A549 (cell line): ENCODE measurements around the gene CDYL. TPM values are rescaled to one million over a fixed set of nuclear protein-coding genes. Genes with fewer than 3 reads are reported as not detected.

Experiments used
- ATAC-seq, 2 experiments: fragments of 200-7000 bp in 1 of 2; fragments of >200 bp in 1 of 2; cut with Nextera tagmentation in 1 of 2; cut with Tn5 transposase in 1 of 2; 3 replicates each; pipeline versions ENCODE4 v1.8.0 to v1.9.1; 2018 to 2020; ENCODE audit warnings: mild to moderate bottlenecking in 1 of 2, moderate library complexity in 1 of 2
- CTCF ChIA-PET: fragments of 300-600 bp; sonication (Branson Sonifier 250); formaldehyde crosslinking; extraction: SDS; loops from one replicate; lab custom pipeline; 2021; ENCODE audit warnings: antibody characterized with exemption, inconsistent platforms; lab: Yijun Ruan, JAX
- POLR2A ChIA-PET: fragments of 350-600 bp; formaldehyde crosslinking; extraction: SDS; loops from one replicate; lab custom pipeline; 2021; ENCODE audit warnings: antibody characterized with exemption, inconsistent platforms; lab: Yijun Ruan, JAX
- DNase-seq, 2 experiments: peaks; one replicate each; pipeline versions ENCODE4 v3.0.0 to v3.0.0-alpha.2; 2011 to 2016; ENCODE audit warnings: low read depth in 1 of 2, low spot score in 1 of 2
- FAIRE-seq: peaks from 2 replicates; lab custom pipeline; 2011; peaks lifted over from hg19 to GRCh38; lab: Jason Lieb, UNC
- H3K27ac ChIP-seq, 2 experiments: fragments of >200 bp; sonication (Bioruptor Twin); formaldehyde crosslinking; 3 replicates each; pipeline ENCODE4 v1.5.1; 2016 to 2017
- H3K4me1 ChIP-seq: fragments of >200 bp; sonication (Bioruptor Twin); formaldehyde crosslinking; 3 replicates; pipeline ENCODE4 v1.6.1; 2016
- H3K4me2 ChIP-seq: fragments of >200 bp; sonication (Bioruptor Twin); formaldehyde crosslinking; 3 replicates; pipeline ENCODE4 v1.6.1; 2016
- H3K4me3 ChIP-seq: fragments of >200 bp; sonication (Bioruptor Twin); formaldehyde crosslinking; 3 replicates; pipeline ENCODE4 v1.5.1; 2016
- H3K9me3 ChIP-seq: fragments of >200 bp; sonication (Bioruptor Twin); formaldehyde crosslinking; 3 replicates; pipeline ENCODE4 v1.6.1; 2016
- BHLHE40 ChIP-seq: IDR thresholded peaks from 2 replicates; pipeline ENCODE4 v1.6.1; 2012; ENCODE audit warnings: low read depth, low read length, inconsistent platforms
- CBX2 ChIP-seq: fragments of 200-600 bp; sonication (generic); IDR thresholded peaks from 2 replicates; pipeline ENCODE4 v1.6.1; 2016; ENCODE audit warnings: low read depth, mild to moderate bottlenecking, borderline replicate concordance
- CBX8 ChIP-seq: fragments of 200-600 bp; sonication (generic); IDR thresholded peaks from 2 replicates; pipeline ENCODE4 v1.6.1; 2016
- FOSB ChIP-seq: fragments of 250-450 bp; sonication (Bioruptor Pico); IDR thresholded peaks from 2 replicates; pipeline ENCODE4 v1.5.0; 2020; ENCODE audit warnings: mild to moderate bottlenecking, moderate library complexity
- HDAC2 ChIP-seq: fragments of 200-600 bp; sonication (generic); IDR thresholded peaks from 2 replicates; pipeline ENCODE4 v1.6.1; 2016
- HOXA7 ChIP-seq: fragments of 250-450 bp; sonication (Bioruptor Pico); IDR thresholded peaks from 2 replicates; pipeline ENCODE4 v1.5.0; 2020; ENCODE audit warnings: mild to moderate bottlenecking, moderate library complexity
- JUN ChIP-seq, 2 experiments: fragments of >200 bp; sonication (Bioruptor Twin); formaldehyde crosslinking; IDR thresholded peaks; 2 replicates in 1 of 2; 3 replicates in 1 of 2; pipeline ENCODE4 v1.6.1; 2016 to 2017
- MAFK ChIP-seq: fragments of 450-650 bp; IDR thresholded peaks from 2 replicates; pipeline ENCODE4 v1.6.1; 2014; ENCODE audit not compliant: partially characterized antibody
- MYC ChIP-seq: IDR thresholded peaks from 2 replicates; pipeline ENCODE4 v1.6.1; 2012; ENCODE audit warnings: mild to moderate bottlenecking, inconsistent platforms, low read length, improper control_type of control experiment, borderline replicate concordance
- NFE2L2 ChIP-seq: fragments of 150-350 bp; conservative IDR thresholded peaks from 2 replicates; pipeline ENCODE4 v1.6.1; 2014; ENCODE audit warnings: low read length
- RFX5 ChIP-seq: fragments of 450-650 bp; IDR thresholded peaks from 2 replicates; pipeline ENCODE4 v1.7.1; 2014; ENCODE audit warnings: antibody characterized with exemption, mild to moderate bottlenecking, moderate library complexity
- SREBF2 ChIP-seq: fragments of 450-650 bp; IDR thresholded peaks from 2 replicates; pipeline ENCODE4 v1.6.1; 2014; ENCODE audit warnings: mild to moderate bottlenecking, moderate library complexity
- ZNF302 ChIP-seq: fragments of 250-450 bp; sonication (Bioruptor Pico); IDR thresholded peaks from 2 replicates; pipeline ENCODE4 v1.9.0; 2021; ENCODE audit warnings: inconsistent platforms, mild to moderate bottlenecking, moderate library complexity
- WGBS: methylation state at CpG from one replicate; pipeline ENCODE4 v1.1.6; 2017; ENCODE audit errors: missing lambda C conversion rate; 5-methylcytosine and 5-hydroxymethylcytosine counted together
- polyA plus RNA-seq, 4 experiments: library from polyadenylated mRNA; depleted of rRNA in 3 of 4; stranded (reverse); fragments of >200 nt; fragmentation: RNase III in 1 of 4; extraction: RNeasy Plus Mini Kit Qiagen cat#74134 plus additional on column Dnase treatment in 1 of 4; gene quantifications; 2 replicates in 3 of 4; 3 replicates in 1 of 4; pipeline ENCODE4 v1.2.3, GENCODE V29; 2011 to 2017
- TF ChIP-seq, protein P1 (sequence below): fragments of 450-650 bp; IDR thresholded peaks from 2 replicates; pipeline ENCODE4 v1.6.1; 2014; ENCODE audit warnings: antibody characterized with exemption
- TF ChIP-seq, protein P2 (sequence below): IDR thresholded peaks from 2 replicates; pipeline ENCODE4 v1.6.1; 2012
- TF ChIP-seq, protein P3 (sequence below): IDR thresholded peaks from 2 replicates; pipeline ENCODE4 v1.6.1; 2012

CDYL gene
- polyA plus RNA-seq, 2 of the 4 experiments (the other 2 are of a cell fraction), result 18.6 to 42.7 TPM

DNA sequence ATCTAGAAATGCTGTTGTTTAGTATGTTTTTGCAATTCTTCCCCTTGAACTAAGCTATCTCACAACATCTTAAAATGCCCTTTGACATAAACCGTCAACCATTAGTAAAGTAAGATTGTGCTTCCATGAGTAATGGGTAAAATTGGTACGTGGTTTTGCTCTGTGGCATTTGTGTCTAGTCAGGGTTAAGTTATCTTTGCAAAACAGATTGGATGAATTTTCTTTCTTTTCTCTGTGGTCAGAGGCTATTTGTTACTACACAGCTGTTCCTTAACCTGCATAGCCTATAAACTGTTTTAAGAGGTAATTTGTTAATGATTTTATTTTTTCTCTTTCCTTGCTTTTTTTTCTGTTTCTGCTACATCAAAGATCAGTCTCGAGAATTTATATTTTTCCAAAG lies 152.2 kb downstream of the CDYL start:
- H3K9me3 ChIP-seq, result no peaks in the 10 kb centered on the region
- TF ChIP-seq NFE2L2 (no peak), MYC (no peak), BHLHE40 (no peak), HOXA7 (CRISPR knock-in tag) (no peak)
- TF ChIP-seq, all 56 proteins: peak for 0
- H3K4me2 ChIP-seq, result no peak overlapping the region
- CTCF ChIA-PET, result no interaction called here
- no peak for DNase-seq
- 94% methylated on average over 3 of the region's 3 CpGs for WGBS
- H3K4me1 ChIP-seq, result peaks cover 25% of the 10 kb centered on the region
- no peak overlapping the region for H3K4me3 ChIP-seq
- no peak for ATAC-seq
- POLR2A ChIA-PET, result no interaction called here
- FAIRE-seq, result no peak
- no peak overlapping the region for H3K27ac ChIP-seq

DNA sequence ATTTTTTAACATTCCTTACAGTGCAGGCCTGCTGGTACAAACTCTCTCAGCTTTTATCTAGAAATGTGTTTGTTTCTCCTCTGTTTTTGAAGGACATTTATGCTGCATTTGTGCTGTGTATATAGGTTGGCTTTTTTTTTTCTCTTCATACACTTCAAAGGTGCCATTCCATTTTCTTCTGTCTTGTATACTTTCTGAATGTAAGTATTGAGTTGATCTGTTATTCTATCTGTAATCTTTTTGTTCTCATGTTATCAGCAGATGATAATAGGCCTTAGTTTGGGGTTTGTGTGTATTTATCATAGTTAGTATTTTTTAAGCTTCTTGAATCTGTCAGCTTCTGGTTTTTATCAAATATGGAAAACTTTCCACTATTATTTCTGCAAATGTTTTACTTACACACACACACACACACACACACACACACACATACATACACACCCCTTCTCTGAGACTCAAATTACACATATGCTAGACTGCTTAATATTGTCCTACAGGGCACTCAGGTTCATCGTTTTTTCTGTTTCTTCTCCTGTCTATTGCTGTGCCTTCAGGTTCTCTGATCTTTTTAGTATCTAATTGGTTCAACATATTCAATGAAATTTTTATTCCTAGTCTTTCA lies 153.0 kb downstream of the CDYL start:
- DNase-seq (no peak), ATAC-seq (no peak), FAIRE-seq (no peak)
- TF ChIP-seq, protein P1, sequence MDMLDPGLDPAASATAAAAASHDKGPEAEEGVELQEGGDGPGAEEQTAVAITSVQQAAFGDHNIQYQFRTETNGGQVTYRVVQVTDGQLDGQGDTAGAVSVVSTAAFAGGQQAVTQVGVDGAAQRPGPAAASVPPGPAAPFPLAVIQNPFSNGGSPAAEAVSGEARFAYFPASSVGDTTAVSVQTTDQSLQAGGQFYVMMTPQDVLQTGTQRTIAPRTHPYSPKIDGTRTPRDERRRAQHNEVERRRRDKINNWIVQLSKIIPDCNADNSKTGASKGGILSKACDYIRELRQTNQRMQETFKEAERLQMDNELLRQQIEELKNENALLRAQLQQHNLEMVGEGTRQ, result no peak
- TF ChIP-seq HOXA7 (CRISPR knock-in tag) (no peak), SREBF2 (no peak), ZNF302 (CRISPR knock-in tag) (no peak), RFX5 (no peak), HDAC2 (no peak), BHLHE40 (no peak)
- Histone ChIP-seq H3K4me1 (peaks cover 32% of the 10 kb centered on the region), H3K4me2 (no peak overlapping the region), H3K27ac (no peak overlapping the region), H3K4me3 (no peak overlapping the region), H3K9me3 (no peaks in the 10 kb centered on the region)
- ChIA-PET POLR2A (interaction anchor here (0.6 kb wide), 1 partner anchor 614 kb away, joined by 4 read pairs; no protein-coding TSS in a partner anchor), CTCF (interaction anchor here (1.1 kb wide), 1 partner anchor 11 kb away, joined by 4 read pairs; no protein-coding TSS in a partner anchor)
- 97% methylated on average over 1 of the region's 1 CpG for WGBS

DNA sequence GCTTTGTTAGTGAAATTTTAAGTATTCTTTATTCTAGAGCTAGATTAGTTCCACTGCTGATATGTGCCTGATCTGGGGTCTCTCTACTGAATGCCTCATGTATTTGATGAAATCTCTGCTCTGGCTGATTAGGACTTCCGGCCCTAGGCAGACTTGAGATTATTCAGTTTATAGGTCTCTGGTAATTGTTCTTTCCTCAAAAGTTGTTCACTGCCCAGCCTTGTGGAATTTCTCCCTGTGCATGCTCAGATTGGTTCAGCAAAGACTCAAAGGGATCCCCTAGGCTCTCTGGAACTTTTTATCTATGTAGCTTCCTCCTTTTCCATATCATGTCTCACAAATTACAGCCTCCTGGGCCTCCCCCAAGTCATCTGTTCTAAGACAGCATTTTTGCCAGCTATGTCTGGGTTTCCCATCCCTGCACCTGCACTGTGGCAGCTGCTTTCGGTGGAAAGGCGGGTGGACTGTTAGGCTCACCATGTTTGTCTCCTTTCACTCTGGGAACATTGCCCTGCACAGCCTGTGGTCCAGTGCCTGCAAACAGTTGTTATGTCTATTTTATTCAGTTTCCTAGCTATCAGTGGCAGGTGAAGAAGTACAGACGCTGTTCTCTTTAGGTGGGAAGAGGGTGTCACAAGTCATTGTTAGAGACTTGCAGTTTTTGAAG lies 154.0 kb downstream of the CDYL start:
- H3K27ac ChIP-seq, result peak overlapping the region in 1 of 2 experiments; percentile 39; a peak in 1 of 6 replicates
- ChIA-PET CTCF (interaction anchor here (1.1 to 1.3 kb wide), 2 partner anchors 10 to 46 kb away, joined by 3 to 4 read pairs; no protein-coding TSS in a partner anchor), POLR2A (no interaction called here)
- no peak overlapping the region for H3K4me2 ChIP-seq
- TF ChIP-seq FOSB (no peak), CBX8 (no peak), CBX2 (no peak), MAFK (no peak), JUN (IDR thresholded peaks at IDR 0.05) (no peak), SREBF2 (no peak)
- TF ChIP-seq, protein P2, sequence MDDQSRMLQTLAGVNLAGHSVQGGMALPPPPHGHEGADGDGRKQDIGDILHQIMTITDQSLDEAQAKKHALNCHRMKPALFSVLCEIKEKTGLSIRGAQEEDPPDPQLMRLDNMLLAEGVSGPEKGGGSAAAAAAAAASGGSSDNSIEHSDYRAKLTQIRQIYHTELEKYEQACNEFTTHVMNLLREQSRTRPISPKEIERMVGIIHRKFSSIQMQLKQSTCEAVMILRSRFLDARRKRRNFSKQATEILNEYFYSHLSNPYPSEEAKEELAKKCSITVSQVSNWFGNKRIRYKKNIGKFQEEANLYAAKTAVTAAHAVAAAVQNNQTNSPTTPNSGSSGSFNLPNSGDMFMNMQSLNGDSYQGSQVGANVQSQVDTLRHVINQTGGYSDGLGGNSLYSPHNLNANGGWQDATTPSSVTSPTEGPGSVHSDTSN, result no peak
- FAIRE-seq (no peak), DNase-seq (no peak), ATAC-seq (no peak)
- peaks cover 34% of the 10 kb centered on the region for H3K4me1 ChIP-seq
- WGBS, result 91% methylated on average over 4 of the region's 4 CpGs
- H3K9me3 ChIP-seq, result no peaks in the 10 kb centered on the region
- H3K4me3 ChIP-seq, result no peak overlapping the region

DNA sequence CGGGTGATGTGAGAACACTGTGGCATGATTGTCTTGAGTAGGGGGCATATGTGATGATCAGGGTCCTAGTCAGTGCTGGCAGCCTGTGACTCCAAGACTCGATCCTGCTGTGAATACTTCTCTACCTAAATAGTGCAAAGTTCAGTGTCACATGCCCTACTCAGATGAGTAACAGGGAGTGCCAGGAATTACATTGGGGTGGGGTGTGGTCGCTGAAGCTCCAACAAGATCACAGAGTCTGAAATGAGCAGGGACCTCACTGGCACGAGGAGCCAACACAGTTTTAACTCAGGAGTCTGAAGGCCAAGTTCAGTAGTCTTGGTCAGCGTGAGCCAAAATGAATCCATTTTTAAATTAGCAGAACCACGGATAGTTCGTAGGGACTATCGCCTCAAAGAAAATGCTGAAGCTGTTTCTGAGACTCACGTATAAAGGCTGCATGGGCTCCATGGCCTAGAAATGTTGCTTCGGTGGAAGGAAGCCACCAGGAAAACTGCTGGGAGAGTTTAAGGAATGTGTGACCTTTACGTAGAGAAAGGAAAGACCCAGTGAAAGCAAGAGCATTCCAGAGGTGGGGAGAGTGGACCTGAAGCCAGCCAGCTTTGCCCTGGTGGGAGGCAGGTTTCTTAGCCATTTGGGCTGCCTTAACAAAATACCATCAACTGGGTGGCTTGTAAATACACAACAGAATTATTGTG lies 155.5 kb downstream of the CDYL start:
- TF ChIP-seq, protein P3, sequence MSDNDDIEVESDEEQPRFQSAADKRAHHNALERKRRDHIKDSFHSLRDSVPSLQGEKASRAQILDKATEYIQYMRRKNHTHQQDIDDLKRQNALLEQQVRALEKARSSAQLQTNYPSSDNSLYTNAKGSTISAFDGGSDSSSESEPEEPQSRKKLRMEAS, result peak; percentile 30; the same call in 1 of the 2 replicates
- no peak for TF ChIP-seq CBX2
- TF ChIP-seq, protein P1, result peak; percentile 39; the same call in 1 of the 2 replicates
- WGBS, result 57% methylated on average over 11 of the region's 11 CpGs
- ChIA-PET POLR2A (no interaction called here), CTCF (interaction anchor here (1.0 kb wide), 1 partner anchor 24 kb away, joined by 3 read pairs; no protein-coding TSS in a partner anchor)
- peak; percentile 10 to 68 for DNase-seq
- FAIRE-seq, result no peak
- Histone ChIP-seq H3K27ac (peak overlapping the region; percentile 58 to 83; a peak in 5 of 6 replicates), H3K9me3 (no peaks in the 10 kb centered on the region), H3K4me1 (peaks cover 38% of the 10 kb centered on the region), H3K4me3 (no peak overlapping the region), H3K4me2 (peak overlapping the region; percentile 62)
- peak; percentile 51 to 79; a peak in 3 of 6 replicates for ATAC-seq
